Caco-2 (cell line): ENCODE measurements around the gene GCN1. TPM values are rescaled to one million over a fixed set of nuclear protein-coding genes. Genes with fewer than 3 reads are reported as not detected.

Source experiments
- BruUV-seq: library from RNA; stranded (reverse); fragments of 400-500 nt; replicated peaks from 2 replicates; lab custom pipeline; 2021; lab: Mats Ljungman, UMichigan
- CTCF ChIA-PET: fragments of 300-600 bp; sonication (Branson Sonifier 250); formaldehyde crosslinking; loops from one replicate; lab custom pipeline; 2022; ENCODE audit warnings: antibody characterized with exemption; lab: Charles Lee
- POLR2A ChIA-PET: fragments of 300-600 bp; sonication (Branson Sonifier 250); formaldehyde crosslinking; loops from one replicate; lab custom pipeline; 2022; ENCODE audit warnings: antibody characterized with exemption; lab: Charles Lee
- DNase-seq, 2 experiments: peaks; one replicate each; pipeline versions ENCODE4 v3.0.0 to v3.0.0-alpha.2; 2020 to 2022
- H3K27me3 ChIP-seq: replicated peaks from 2 replicates; pipeline ENCODE4 v1.6.0; 2011; ENCODE audit warnings: low read length; ENCODE audit not compliant: control insufficient read depth, insufficient read depth
- H3K36me3 ChIP-seq: 2 replicates; pipeline ENCODE4 v1.5.1; 2011; ENCODE audit warnings: low read length; ENCODE audit not compliant: control insufficient read depth, insufficient read depth
- H3K4me1 ChIP-seq: fragments of 250-450 bp; sonication (Bioruptor Pico); 2 replicates; pipeline ENCODE4 v1.5.1; 2020; ENCODE audit warnings: mild to moderate bottlenecking
- H3K4me3 ChIP-seq: 2 replicates; pipeline ENCODE4 v1.5.1; 2011; ENCODE audit warnings: low read depth, mild to moderate bottlenecking, control low read depth, low read length
- H3K9me3 ChIP-seq: fragments of 250-450 bp; sonication (Bioruptor Pico); 2 replicates; pipeline ENCODE4 v1.5.1; 2020; ENCODE audit warnings: mild to moderate bottlenecking, moderate library complexity
- H3K27ac Mint-ChIP-seq: one replicate; pipeline ENCODE4 v1.8.0; 2022; ENCODE audit warnings: mixed read lengths; ENCODE audit not compliant: unreplicated experiment
- H3K27me3 Mint-ChIP-seq: one replicate; pipeline ENCODE4 v1.8.0; 2022; ENCODE audit warnings: mixed read lengths; ENCODE audit not compliant: insufficient read depth, unreplicated experiment
- H3K36me3 Mint-ChIP-seq: one replicate; pipeline ENCODE4 v1.8.0; 2022; ENCODE audit warnings: mild to moderate bottlenecking, mixed read lengths; ENCODE audit not compliant: insufficient read depth, unreplicated experiment
- H3K4me1 Mint-ChIP-seq: one replicate; pipeline ENCODE4 v1.8.0; 2022; ENCODE audit warnings: low read depth, mixed read lengths; ENCODE audit not compliant: unreplicated experiment
- H3K4me3 Mint-ChIP-seq: one replicate; pipeline ENCODE4 v1.8.0; 2022; ENCODE audit warnings: mild to moderate bottlenecking, moderate library complexity, mixed read lengths; ENCODE audit not compliant: unreplicated experiment
- H3K9me3 Mint-ChIP-seq: one replicate; pipeline ENCODE4 v1.8.0; 2022; ENCODE audit warnings: mixed read lengths; ENCODE audit not compliant: unreplicated experiment
- intact Hi-C: fragments of 100-400 bp; cut with micrococcal nuclease; formaldehyde crosslinking; loops from one replicate; pipeline ENCODE4 v1.10.0; 2022; ENCODE audit not compliant: unreplicated experiment
- total RNA-seq: library from RNA; stranded (reverse); gene quantifications from 2 replicates; pipeline ENCODE4 v1.2.3, GENCODE V29; 2022
- TF ChIP-seq, protein P1 (sequence below), 2 experiments: fragments of 200-600 bp in 1 of 2; IDR thresholded peaks; 1 replicate in 1 of 2; 2 replicates in 1 of 2; pipeline versions ENCODE4 v1.5.1 to v1.8.0; 2011 to 2022; ENCODE audit warnings: antibody characterized with exemption in 1 of 2, control low read depth in 1 of 2, inconsistent platforms in 1 of 2, low read depth in 1 of 2, low read length in 1 of 2, mild to moderate bottlenecking in 1 of 2, moderate library complexity in 1 of 2; ENCODE audit not compliant: insufficient read depth in 1 of 2, severe bottlenecking in 1 of 2, unreplicated experiment in 1 of 2

Gene GCN1
- total RNA-seq, 1 experiment from 2014 or later: 154 TPM

DNA sequence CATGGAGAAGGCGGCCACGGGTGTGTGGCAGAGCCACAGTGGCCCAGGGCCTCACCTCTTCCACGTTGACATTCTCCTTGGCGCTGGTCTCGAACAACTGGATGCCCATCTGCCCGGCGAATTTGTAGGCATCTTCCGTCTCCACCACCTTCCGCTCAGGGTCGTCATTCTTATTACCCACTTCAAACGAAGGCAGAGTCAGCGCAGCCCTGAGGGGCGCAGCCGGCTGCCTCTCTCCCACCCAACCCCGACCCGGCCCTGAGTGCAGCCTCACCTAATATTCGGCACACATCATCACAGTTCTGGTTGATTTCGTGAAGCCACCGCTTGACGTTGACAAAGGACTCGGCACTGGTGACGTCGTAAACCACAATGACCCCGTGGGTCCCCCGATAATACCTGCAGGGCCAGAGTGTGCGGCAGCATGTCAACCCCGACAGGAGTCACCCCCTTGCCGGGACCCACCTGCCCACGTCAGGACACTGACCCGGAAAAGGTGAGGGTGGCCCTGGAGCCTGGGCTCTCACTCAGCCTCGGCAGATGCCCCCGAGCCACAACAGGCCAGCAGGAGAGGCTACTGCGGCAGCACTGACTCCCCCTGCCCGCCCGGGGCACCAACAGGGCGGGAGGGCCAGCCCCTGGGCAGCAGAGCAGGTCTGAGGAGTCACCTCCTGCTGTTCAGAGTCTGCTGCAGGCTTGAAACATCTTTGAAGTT lies 95.6 kb downstream of the GCN1 start:
- no peak for DNase-seq
- ChIA-PET POLR2A (no interaction called here), CTCF (no interaction called here)
- Mint-ChIP-seq H3K36me3 (peaks cover 79% of the 10 kb centered on the region), H3K27me3 (no peaks in the 10 kb centered on the region), H3K4me3 (no peak overlapping the region), H3K4me1 (peaks cover 2% of the 10 kb centered on the region), H3K9me3 (no peaks in the 10 kb centered on the region), H3K27ac (no peak overlapping the region)
- Histone ChIP-seq H3K4me1 (peaks cover 5% of the 10 kb centered on the region; the same call in 1 of the 2 replicates), H3K9me3 (no peaks in the 10 kb centered on the region), H3K27me3 (no peaks in the 10 kb centered on the region), H3K36me3 (peaks cover 7% of the 10 kb centered on the region), H3K4me3 (no peak overlapping the region)
- BruUV-seq: no TSS peak
- intact Hi-C loops: no loop called here
- TF ChIP-seq, protein P1, sequence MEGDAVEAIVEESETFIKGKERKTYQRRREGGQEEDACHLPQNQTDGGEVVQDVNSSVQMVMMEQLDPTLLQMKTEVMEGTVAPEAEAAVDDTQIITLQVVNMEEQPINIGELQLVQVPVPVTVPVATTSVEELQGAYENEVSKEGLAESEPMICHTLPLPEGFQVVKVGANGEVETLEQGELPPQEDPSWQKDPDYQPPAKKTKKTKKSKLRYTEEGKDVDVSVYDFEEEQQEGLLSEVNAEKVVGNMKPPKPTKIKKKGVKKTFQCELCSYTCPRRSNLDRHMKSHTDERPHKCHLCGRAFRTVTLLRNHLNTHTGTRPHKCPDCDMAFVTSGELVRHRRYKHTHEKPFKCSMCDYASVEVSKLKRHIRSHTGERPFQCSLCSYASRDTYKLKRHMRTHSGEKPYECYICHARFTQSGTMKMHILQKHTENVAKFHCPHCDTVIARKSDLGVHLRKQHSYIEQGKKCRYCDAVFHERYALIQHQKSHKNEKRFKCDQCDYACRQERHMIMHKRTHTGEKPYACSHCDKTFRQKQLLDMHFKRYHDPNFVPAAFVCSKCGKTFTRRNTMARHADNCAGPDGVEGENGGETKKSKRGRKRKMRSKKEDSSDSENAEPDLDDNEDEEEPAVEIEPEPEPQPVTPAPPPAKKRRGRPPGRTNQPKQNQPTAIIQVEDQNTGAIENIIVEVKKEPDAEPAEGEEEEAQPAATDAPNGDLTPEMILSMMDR (IDR thresholded peaks at IDR 0.05; ENCODE audit: insufficient read depth in 1 of 2, low read depth in 1 of 2, low read length in 1 of 2, severe bottlenecking in 1 of 2, unreplicated experiment in 1 of 2): no peak

DNA sequence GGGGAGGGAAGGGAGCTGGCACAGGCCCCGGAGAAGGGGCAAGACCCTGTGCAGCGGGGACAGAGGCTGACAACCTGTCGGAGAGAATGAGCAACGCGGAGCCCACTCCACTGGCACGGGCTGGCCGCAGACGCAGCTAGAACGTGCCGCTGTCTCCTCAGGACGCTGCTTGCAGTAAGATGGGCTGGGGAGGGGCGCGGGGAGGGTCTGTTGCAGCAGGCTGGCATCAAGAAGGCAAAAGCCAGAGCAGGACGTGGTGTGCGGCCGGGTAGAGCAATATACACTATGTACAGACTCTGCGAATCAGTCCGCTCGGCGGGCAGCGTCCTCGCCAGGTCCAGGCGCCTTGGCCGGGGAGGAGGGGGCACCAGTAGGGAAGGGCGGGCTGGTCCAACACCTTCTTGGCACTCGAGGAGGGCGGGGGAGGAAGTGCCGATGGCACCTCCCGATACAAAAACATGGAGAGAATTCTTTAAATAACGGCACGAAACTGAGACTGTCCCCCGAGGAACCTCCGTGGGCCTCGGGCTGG lies 97.8 kb downstream of the GCN1 start:
- Histone ChIP-seq H3K36me3 (peaks cover 4% of the 10 kb centered on the region), H3K4me3 (no peak overlapping the region), H3K9me3 (no peaks in the 10 kb centered on the region), H3K27me3 (no peaks in the 10 kb centered on the region), H3K4me1 (peaks cover under 1% of the 10 kb centered on the region; the same call in 1 of the 2 replicates)
- TF ChIP-seq, protein P1 (IDR thresholded peaks at IDR 0.05; ENCODE audit: insufficient read depth in 1 of 2, low read depth in 1 of 2, low read length in 1 of 2, severe bottlenecking in 1 of 2, unreplicated experiment in 1 of 2): no peak
- ChIA-PET CTCF (no interaction called here), POLR2A (no interaction called here)
- Mint-ChIP-seq H3K9me3 (no peaks in the 10 kb centered on the region), H3K36me3 (peaks cover 77% of the 10 kb centered on the region), H3K4me1 (no peaks in the 10 kb centered on the region), H3K4me3 (no peak overlapping the region), H3K27me3 (no peaks in the 10 kb centered on the region), H3K27ac (no peak overlapping the region)
- intact Hi-C loops: no loop called here
- no peak for DNase-seq
- BruUV-seq: no TSS peak

DNA sequence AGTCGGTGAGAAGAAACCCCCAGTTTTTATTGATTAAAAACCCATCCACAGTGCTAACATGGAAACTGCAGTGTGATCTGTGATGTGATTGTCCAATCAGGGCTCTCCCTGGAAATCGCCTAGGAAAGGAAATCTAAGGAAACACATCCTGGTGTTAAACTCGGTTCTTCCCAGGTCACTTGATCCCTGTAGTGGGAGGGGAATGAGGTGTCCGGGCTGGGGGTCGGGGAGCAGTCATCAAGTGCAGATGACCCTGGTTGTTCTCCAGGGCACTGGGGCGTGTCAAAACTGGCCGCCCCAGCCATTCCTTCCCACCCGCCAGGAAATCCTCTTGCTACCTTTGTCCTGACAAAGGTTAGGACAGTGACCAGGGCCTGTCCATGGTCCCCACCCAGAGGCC lies 98.8 kb downstream of the GCN1 start:
- no peak overlapping the region for H3K4me3 Mint-ChIP-seq
- no peaks in the 10 kb centered on the region for H3K27me3 Mint-ChIP-seq
- Histone ChIP-seq H3K27me3 (no peaks in the 10 kb centered on the region), H3K4me3 (no peak overlapping the region), H3K36me3 (peaks cover 4% of the 10 kb centered on the region), H3K4me1 (no peaks in the 10 kb centered on the region), H3K9me3 (no peaks in the 10 kb centered on the region)
- no peaks in the 10 kb centered on the region for H3K9me3 Mint-ChIP-seq
- DNase-seq: no peak
- H3K36me3 Mint-ChIP-seq: peaks cover 80% of the 10 kb centered on the region
- H3K27ac Mint-ChIP-seq: no peak overlapping the region
- no peaks in the 10 kb centered on the region for H3K4me1 Mint-ChIP-seq
- ChIA-PET POLR2A (no interaction called here), CTCF (no interaction called here)
- BruUV-seq: TSS peak; percentile 66
- TF ChIP-seq, protein P1 (IDR thresholded peaks at IDR 0.05; ENCODE audit: insufficient read depth in 1 of 2, low read depth in 1 of 2, low read length in 1 of 2, severe bottlenecking in 1 of 2, unreplicated experiment in 1 of 2): no peak
- intact Hi-C loops: no loop called here
